ENCODE data around the gene FOXK1.

Gene FOXK1

DNA sequence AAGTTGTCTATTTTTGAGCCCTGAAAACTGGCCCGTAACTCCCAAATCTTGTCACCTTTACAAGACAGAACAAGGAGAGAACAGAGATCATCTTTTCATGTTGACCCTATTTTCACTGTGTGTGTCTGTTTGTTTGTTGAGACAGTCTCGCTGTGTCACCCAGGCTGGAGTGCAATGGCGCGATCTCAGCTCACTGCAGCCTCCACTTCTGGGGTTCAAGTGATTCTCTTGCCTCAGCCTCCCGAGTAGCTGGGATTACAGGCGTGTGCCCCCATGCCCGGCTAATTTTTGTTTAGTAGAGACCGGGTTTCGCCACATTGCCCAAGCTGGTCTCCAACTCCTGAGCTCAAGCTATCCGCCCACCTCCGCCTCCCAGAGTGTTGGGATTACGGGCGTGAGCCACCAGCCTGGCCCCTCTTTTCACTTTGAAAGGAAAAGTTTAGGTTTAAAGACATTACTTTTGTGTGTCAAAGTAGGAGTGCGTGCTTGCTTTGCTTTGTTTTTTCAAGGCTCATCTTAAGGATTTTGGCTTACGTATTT, 32.1 kb downstream of the FOXK1 start:
- no peak overlapping the region for H3K4me3 ChIP-seq (ENCODE audit: low read depth, low read length)
- TF ChIP-seq, protein P1, sequence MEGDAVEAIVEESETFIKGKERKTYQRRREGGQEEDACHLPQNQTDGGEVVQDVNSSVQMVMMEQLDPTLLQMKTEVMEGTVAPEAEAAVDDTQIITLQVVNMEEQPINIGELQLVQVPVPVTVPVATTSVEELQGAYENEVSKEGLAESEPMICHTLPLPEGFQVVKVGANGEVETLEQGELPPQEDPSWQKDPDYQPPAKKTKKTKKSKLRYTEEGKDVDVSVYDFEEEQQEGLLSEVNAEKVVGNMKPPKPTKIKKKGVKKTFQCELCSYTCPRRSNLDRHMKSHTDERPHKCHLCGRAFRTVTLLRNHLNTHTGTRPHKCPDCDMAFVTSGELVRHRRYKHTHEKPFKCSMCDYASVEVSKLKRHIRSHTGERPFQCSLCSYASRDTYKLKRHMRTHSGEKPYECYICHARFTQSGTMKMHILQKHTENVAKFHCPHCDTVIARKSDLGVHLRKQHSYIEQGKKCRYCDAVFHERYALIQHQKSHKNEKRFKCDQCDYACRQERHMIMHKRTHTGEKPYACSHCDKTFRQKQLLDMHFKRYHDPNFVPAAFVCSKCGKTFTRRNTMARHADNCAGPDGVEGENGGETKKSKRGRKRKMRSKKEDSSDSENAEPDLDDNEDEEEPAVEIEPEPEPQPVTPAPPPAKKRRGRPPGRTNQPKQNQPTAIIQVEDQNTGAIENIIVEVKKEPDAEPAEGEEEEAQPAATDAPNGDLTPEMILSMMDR (IDR thresholded peaks at IDR 0.05; ENCODE audit: low read depth, low read length, missing control alignments), result no peak
- no peak for DNase-seq (ENCODE audit: low read depth)

GRCh38 chr7:4714767-4715409, 32.8 kb downstream of the FOXK1 start:
- TF ChIP-seq, protein P1 (IDR thresholded peaks at IDR 0.05; ENCODE audit: low read depth, low read length, missing control alignments), result no peak
- H3K4me3 ChIP-seq (ENCODE audit: low read depth, low read length), result no peak overlapping the region
- no peak for DNase-seq (ENCODE audit: low read depth)

DNA sequence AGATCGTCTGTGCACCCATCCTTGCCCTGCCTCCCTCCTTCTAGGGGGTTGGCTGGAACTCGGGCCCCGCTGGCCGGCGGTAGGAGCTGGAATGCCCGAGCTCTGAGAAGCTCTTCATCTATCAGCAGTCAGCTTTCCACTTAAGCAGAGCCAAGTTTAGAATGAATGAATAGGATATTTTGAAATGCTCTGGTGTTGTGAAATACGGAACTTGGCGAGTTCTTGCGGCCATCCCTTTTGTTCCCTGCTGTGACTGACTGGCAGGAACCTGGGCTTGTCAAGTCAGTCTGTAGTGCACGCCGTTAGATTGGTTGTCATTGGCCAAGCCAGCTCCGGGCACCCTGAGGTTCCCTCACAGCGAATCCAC, 33.3 kb downstream of the FOXK1 start:
- TF ChIP-seq, protein P1 (IDR thresholded peaks at IDR 0.05; ENCODE audit: low read depth, low read length, missing control alignments), result no peak
- DNase-seq (ENCODE audit: low read depth), result no peak
- H3K4me3 ChIP-seq (ENCODE audit: low read depth, low read length), result no peak overlapping the region

- TF ChIP-seq, protein P1 (IDR thresholded peaks at IDR 0.05; ENCODE audit: low read depth, low read length, missing control alignments), result no peak
- no peak for DNase-seq (ENCODE audit: low read depth)
- H3K4me3 ChIP-seq (ENCODE audit: low read depth, low read length), result no peak overlapping the region
Measured at GRCh38 chr7:4716946-4717795, 35.1 kb downstream of the FOXK1 start.

DNA sequence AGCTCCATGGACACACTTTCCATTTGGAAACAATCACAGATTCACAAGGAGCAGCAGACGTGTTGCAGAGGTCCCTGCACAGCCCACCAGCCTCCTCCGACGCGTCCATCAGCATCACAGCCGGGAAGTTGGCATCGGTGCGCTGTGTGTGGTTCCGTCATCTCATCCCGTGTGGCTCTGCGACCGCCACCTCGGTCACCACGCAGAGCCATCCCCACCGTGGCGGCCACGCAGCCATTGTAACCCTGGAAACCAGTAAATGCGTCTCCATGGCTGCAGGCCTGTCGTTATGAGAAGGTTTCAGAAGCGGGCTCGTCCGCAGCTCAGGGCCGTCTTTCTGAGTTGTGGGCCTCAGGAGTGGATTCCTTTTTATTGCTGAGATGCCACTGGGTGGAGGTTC, 36.0 kb downstream of the FOXK1 start:
- TF ChIP-seq, protein P1 (IDR thresholded peaks at IDR 0.05; ENCODE audit: low read depth, low read length, missing control alignments), result no peak

GRCh38 chr7:4720225-4720624, 38.1 kb downstream of the FOXK1 start:
- H3K4me3 ChIP-seq (ENCODE audit: low read depth, low read length), result no peak overlapping the region
- no peak for DNase-seq (ENCODE audit: low read depth)
- TF ChIP-seq, protein P1 (IDR thresholded peaks at IDR 0.05; ENCODE audit: low read depth, low read length, missing control alignments), result no peak

More for the DNA sequence above, 36.0 kb downstream of the FOXK1 start:
- no peak overlapping the region for H3K4me3 ChIP-seq (ENCODE audit: low read depth, low read length)
- no peak for DNase-seq (ENCODE audit: low read depth)
